ENCODE measurements around the gene ASPG.

ASPG gene

GRCh38 chr14:104094709-104095425 lies 9.4 kb downstream of the ASPG start:
- Histone ChIP-seq H3K36me3 (ENCODE audit: control insufficient read depth, low read length) (no peaks in the 10 kb centered on the region), H3K4me3 (ENCODE audit: low read length) (no peak overlapping the region), H3F3A (ENCODE audit: control insufficient read depth, insufficient read depth) (no peaks in the 10 kb centered on the region), H3K4me2 (ENCODE audit: low read length) (no peak overlapping the region), H3K9me2 (replicated peaks; ENCODE audit: control insufficient read depth, low read length) (no peaks in the 10 kb centered on the region), H3K27me3 (ENCODE audit: control insufficient read depth, low read length) (no peaks in the 10 kb centered on the region), H3K79me2 (ENCODE audit: control insufficient read depth, low read length) (no peaks in the 10 kb centered on the region), H4K20me1 (ENCODE audit: control insufficient read depth, insufficient read depth, low read depth, low read length) (no peaks in the 10 kb centered on the region), H3K4me1 (ENCODE audit: control insufficient read depth, low read length) (no peaks in the 10 kb centered on the region), H3K27ac (ENCODE audit: low read depth, low read length) (no peak overlapping the region), H3K9me3 (ENCODE audit: control insufficient read depth, insufficient read depth, low read length) (no peaks in the 10 kb centered on the region)
- TF ChIP-seq EZH2phosphoT487 (IDR thresholded peaks at IDR 0.05; ENCODE audit: borderline replicate concordance, low read length) (no peak), CTCF (IDR thresholded peaks at IDR 0.05; ENCODE audit: low read depth, low read length, poor library complexity, severe bottlenecking) (peak; percentile 93)

- no peak overlapping the region for H3K27ac ChIP-seq (ENCODE audit: low read depth, low read length)
- no peaks in the 10 kb centered on the region for H3K9me2 ChIP-seq (replicated peaks; ENCODE audit: control insufficient read depth, low read length)
- H3K9me3 ChIP-seq (ENCODE audit: control insufficient read depth, insufficient read depth, low read length): no peaks in the 10 kb centered on the region
- H3K4me2 ChIP-seq (ENCODE audit: low read length): no peak overlapping the region
- no peaks in the 10 kb centered on the region for H3F3A ChIP-seq (ENCODE audit: control insufficient read depth, insufficient read depth)
- H3K4me3 ChIP-seq (ENCODE audit: low read length): no peak overlapping the region
- H3K36me3 ChIP-seq (ENCODE audit: control insufficient read depth, low read length): no peaks in the 10 kb centered on the region
- TF ChIP-seq EZH2phosphoT487 (IDR thresholded peaks at IDR 0.05; ENCODE audit: borderline replicate concordance, low read length) (no peak), CTCF (IDR thresholded peaks at IDR 0.05; ENCODE audit: low read depth, low read length, poor library complexity, severe bottlenecking) (no peak)
- H3K4me1 ChIP-seq (ENCODE audit: control insufficient read depth, low read length): no peaks in the 10 kb centered on the region
- H3K79me2 ChIP-seq (ENCODE audit: control insufficient read depth, low read length): no peaks in the 10 kb centered on the region
- no peaks in the 10 kb centered on the region for H4K20me1 ChIP-seq (ENCODE audit: control insufficient read depth, insufficient read depth, low read depth, low read length)
- H3K27me3 ChIP-seq (ENCODE audit: control insufficient read depth, low read length): no peaks in the 10 kb centered on the region
Measured at GRCh38 chr14:104095426-104096310, 10.2 kb downstream of the ASPG start.

- no peak overlapping the region for H3K4me2 ChIP-seq (ENCODE audit: low read length)
- H3F3A ChIP-seq (ENCODE audit: control insufficient read depth, insufficient read depth): no peaks in the 10 kb centered on the region
- H3K27me3 ChIP-seq (ENCODE audit: control insufficient read depth, low read length): no peaks in the 10 kb centered on the region
- no peak overlapping the region for H3K4me3 ChIP-seq (ENCODE audit: low read length)
- no peaks in the 10 kb centered on the region for H3K9me2 ChIP-seq (replicated peaks; ENCODE audit: control insufficient read depth, low read length)
- TF ChIP-seq EZH2phosphoT487 (IDR thresholded peaks at IDR 0.05; ENCODE audit: borderline replicate concordance, low read length) (no peak), CTCF (IDR thresholded peaks at IDR 0.05; ENCODE audit: low read depth, low read length, poor library complexity, severe bottlenecking) (no peak)
- no peaks in the 10 kb centered on the region for H3K4me1 ChIP-seq (ENCODE audit: control insufficient read depth, low read length)
- no peaks in the 10 kb centered on the region for H3K36me3 ChIP-seq (ENCODE audit: control insufficient read depth, low read length)
- H3K9me3 ChIP-seq (ENCODE audit: control insufficient read depth, insufficient read depth, low read length): no peaks in the 10 kb centered on the region
- no peaks in the 10 kb centered on the region for H3K79me2 ChIP-seq (ENCODE audit: control insufficient read depth, low read length)
- no peaks in the 10 kb centered on the region for H4K20me1 ChIP-seq (ENCODE audit: control insufficient read depth, insufficient read depth, low read depth, low read length)
- H3K27ac ChIP-seq (ENCODE audit: low read depth, low read length): no peak overlapping the region
Measured at GRCh38 chr14:104096318-104096717, 10.8 kb downstream of the ASPG start.

Measured in DOHH2 (cell line).